ENCODE measurements around the gene CRY2.

CRY2 gene

DNA sequence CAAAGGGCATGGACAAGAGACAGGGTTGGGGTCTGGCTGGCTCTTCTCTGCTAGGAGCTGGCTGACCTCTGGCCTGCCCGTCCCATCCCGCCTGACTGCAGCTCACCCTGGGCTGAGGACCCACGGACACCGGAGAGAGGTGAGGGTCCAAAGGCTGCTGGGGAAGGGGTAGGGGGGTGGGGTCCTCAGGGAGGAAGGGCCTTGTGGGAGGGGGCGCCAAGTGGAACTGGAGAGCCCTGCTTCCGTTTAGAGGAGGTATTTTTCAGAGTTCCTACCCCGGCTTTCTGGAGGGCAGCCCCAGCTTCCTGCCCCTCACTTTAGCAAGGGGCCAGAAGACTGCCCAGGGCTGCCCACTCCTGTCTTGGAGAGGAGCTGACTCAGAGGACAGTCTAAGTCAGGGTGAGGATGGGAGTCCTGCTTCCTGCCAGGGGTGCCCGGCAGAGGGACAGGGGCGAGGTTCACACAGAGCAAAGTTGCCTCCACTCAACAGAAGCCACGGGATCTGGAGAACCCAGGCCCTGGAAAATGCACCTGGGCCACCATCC lies 82.3 kb downstream of the CRY2 start:
- no peak for ATAC-seq
- TF ChIP-seq ZNF565 (CRISPR knock-in tag; conservative IDR thresholded peaks at IDR 0.05; ENCODE audit: low read depth) (no peak), TOX (CRISPR knock-in tag; IDR thresholded peaks at IDR 0.05; ENCODE audit: borderline replicate concordance) (no peak), SNAI2 (CRISPR knock-in tag; IDR thresholded peaks at IDR 0.05) (no peak), ZNF70 (CRISPR knock-in tag; IDR thresholded peaks at IDR 0.05) (no peak), PPARA (CRISPR knock-in tag; IDR thresholded peaks at IDR 0.05; ENCODE audit: borderline replicate concordance) (no peak), ZFP30 (CRISPR knock-in tag; IDR thresholded peaks at IDR 0.05) (no peak), ZC3H10 (CRISPR knock-in tag; IDR thresholded peaks at IDR 0.05) (no peak), TCF4 (CRISPR knock-in tag; IDR thresholded peaks at IDR 0.05; ENCODE audit: borderline replicate concordance) (no peak), OSR1 (CRISPR knock-in tag; IDR thresholded peaks at IDR 0.05) (no peak), ZNF8 (CRISPR knock-in tag; IDR thresholded peaks at IDR 0.05) (no peak), GLIS3 (CRISPR knock-in tag; IDR thresholded peaks at IDR 0.05) (no peak), RARB (CRISPR knock-in tag; IDR thresholded peaks at IDR 0.05) (no peak), CSDC2 (CRISPR knock-in tag; IDR thresholded peaks at IDR 0.05) (no peak), ESRRG (CRISPR knock-in tag; IDR thresholded peaks at IDR 0.05) (no peak), BACH2 (CRISPR knock-in tag; IDR thresholded peaks at IDR 0.05; ENCODE audit: borderline replicate concordance) (no peak), ARNTL (CRISPR knock-in tag; IDR thresholded peaks at IDR 0.05; ENCODE audit: borderline replicate concordance, low read depth) (no peak), ISL1 (CRISPR knock-in tag; IDR thresholded peaks at IDR 0.05) (no peak)
- TF ChIP-seq, protein P1, sequence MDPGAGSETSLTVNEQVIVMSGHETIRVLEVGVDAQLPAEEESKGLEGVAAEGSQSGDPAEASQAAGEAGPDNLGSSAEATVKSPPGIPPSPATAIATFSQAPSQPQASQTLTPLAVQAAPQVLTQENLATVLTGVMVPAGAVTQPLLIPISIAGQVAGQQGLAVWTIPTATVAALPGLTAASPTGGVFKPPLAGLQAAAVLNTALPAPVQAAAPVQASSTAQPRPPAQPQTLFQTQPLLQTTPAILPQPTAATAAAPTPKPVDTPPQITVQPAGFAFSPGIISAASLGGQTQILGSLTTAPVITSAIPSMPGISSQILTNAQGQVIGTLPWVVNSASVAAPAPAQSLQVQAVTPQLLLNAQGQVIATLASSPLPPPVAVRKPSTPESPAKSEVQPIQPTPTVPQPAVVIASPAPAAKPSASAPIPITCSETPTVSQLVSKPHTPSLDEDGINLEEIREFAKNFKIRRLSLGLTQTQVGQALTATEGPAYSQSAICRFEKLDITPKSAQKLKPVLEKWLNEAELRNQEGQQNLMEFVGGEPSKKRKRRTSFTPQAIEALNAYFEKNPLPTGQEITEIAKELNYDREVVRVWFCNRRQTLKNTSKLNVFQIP (CRISPR knock-in tag; IDR thresholded peaks at IDR 0.05; ENCODE audit: borderline replicate concordance, low read depth), result no peak
- TF ChIP-seq, protein P2, sequence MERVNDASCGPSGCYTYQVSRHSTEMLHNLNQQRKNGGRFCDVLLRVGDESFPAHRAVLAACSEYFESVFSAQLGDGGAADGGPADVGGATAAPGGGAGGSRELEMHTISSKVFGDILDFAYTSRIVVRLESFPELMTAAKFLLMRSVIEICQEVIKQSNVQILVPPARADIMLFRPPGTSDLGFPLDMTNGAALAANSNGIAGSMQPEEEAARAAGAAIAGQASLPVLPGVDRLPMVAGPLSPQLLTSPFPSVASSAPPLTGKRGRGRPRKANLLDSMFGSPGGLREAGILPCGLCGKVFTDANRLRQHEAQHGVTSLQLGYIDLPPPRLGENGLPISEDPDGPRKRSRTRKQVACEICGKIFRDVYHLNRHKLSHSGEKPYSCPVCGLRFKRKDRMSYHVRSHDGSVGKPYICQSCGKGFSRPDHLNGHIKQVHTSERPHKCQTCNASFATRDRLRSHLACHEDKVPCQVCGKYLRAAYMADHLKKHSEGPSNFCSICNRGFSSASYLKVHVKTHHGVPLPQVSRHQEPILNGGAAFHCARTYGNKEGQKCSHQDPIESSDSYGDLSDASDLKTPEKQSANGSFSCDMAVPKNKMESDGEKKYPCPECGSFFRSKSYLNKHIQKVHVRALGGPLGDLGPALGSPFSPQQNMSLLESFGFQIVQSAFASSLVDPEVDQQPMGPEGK (CRISPR knock-in tag; IDR thresholded peaks at IDR 0.05; ENCODE audit: borderline replicate concordance), result no peak
- TF ChIP-seq, protein P3, sequence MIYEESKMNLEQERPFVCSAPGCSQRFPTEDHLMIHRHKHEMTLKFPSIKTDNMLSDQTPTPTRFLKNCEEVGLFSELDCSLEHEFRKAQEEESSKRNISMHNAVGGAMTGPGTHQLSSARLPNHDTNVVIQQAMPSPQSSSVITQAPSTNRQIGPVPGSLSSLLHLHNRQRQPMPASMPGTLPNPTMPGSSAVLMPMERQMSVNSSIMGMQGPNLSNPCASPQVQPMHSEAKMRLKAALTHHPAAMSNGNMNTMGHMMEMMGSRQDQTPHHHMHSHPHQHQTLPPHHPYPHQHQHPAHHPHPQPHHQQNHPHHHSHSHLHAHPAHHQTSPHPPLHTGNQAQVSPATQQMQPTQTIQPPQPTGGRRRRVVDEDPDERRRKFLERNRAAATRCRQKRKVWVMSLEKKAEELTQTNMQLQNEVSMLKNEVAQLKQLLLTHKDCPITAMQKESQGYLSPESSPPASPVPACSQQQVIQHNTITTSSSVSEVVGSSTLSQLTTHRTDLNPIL (CRISPR knock-in tag; IDR thresholded peaks at IDR 0.05; ENCODE audit: low read depth), result no peak

DNA sequence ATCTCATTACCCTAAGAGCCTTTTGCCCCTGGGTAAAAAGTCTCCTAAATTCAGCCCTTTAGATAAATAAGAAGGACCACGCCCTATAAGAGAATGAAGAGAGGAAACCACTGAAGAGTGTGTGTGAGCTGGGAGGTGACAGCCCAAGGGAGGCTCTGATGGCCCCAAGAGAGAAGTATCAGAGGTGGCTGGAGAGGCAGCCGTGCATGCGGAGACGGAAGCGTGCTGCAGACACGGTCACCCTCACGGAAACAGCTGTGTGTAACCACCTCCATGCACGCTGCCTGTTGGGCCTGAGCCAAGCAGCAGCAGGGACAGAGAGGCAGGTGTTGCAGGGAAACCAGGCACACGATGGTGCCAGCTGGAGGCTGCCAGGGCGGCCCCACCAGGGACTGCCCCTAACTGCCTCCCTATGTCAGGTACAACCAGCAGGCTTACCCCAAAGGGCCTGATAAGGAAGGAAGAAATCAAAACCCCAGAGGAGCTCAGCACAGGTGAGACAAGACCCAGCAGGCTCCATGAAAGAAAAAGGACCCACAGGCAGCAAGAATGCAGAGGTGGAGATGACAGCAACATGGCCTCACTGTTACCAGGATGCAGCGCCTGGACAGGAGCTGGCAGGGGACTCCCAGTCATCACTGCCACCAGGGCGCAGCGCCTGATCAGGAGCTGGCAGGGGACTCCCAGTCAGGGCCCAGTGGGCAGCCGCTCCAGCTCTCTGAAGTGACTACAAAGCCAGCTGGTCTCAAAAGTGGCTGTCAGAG lies 82.9 kb downstream of the CRY2 start:
- TF ChIP-seq SNAI2 (CRISPR knock-in tag; IDR thresholded peaks at IDR 0.05) (no peak), ZC3H10 (CRISPR knock-in tag; IDR thresholded peaks at IDR 0.05) (no peak), ESRRG (CRISPR knock-in tag; IDR thresholded peaks at IDR 0.05) (no peak), GLIS3 (CRISPR knock-in tag; IDR thresholded peaks at IDR 0.05) (no peak)
- TF ChIP-seq, protein P3 (CRISPR knock-in tag; IDR thresholded peaks at IDR 0.05; ENCODE audit: low read depth), result no peak
- no peak for ATAC-seq

DNA sequence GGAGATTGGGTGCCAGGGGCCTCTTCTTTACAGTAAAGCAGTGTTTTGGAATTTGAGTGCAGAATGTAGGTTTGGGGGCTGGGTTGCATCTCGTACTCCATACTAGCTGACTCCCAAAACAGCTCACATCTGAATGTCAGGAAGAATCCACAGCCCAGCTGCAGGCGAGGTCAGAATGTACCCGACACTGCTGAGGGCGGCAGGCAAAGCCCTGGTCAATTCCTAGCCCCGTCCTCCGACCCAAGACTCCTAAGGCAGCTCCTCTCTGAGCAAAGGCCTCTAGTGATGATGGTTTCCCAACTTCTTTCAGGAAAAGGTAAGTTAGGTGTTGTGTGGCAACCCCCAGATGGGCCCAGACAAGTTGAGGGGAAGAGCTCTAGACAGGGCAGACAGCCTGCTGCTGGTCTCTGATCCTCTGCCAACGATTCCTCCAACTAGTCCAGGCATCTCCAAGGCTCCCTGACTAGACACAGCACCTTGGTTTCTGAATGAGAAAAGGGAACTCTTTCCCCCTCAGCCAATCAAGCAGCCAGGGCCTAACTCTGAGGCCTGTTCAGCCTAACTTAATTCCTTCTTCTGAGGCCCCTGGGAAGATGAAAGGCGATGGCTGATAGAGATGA lies 83.8 kb downstream of the CRY2 start:
- TF ChIP-seq ZNF8 (CRISPR knock-in tag; IDR thresholded peaks at IDR 0.05) (no peak), ZC3H10 (CRISPR knock-in tag; IDR thresholded peaks at IDR 0.05) (no peak), BACH2 (CRISPR knock-in tag; IDR thresholded peaks at IDR 0.05; ENCODE audit: borderline replicate concordance) (no peak), ESRRG (CRISPR knock-in tag; IDR thresholded peaks at IDR 0.05) (no peak), TOX (CRISPR knock-in tag; IDR thresholded peaks at IDR 0.05; ENCODE audit: borderline replicate concordance) (no peak), OSR1 (CRISPR knock-in tag; IDR thresholded peaks at IDR 0.05) (no peak), ZFP3 (CRISPR knock-in tag; IDR thresholded peaks at IDR 0.05) (no peak), RARB (CRISPR knock-in tag; IDR thresholded peaks at IDR 0.05) (no peak), ZNF565 (CRISPR knock-in tag; conservative IDR thresholded peaks at IDR 0.05; ENCODE audit: low read depth) (no peak), CSDC2 (CRISPR knock-in tag; IDR thresholded peaks at IDR 0.05) (no peak), GLIS3 (CRISPR knock-in tag; IDR thresholded peaks at IDR 0.05) (no peak), ISL1 (CRISPR knock-in tag; IDR thresholded peaks at IDR 0.05) (no peak)
- ATAC-seq, result no peak

Data from SK-N-SH treated with all-trans-retinoic acid at 6 μM for 48 hours (cell line).